Retinal pigment epithelial cell (primary cell): ENCODE measurements around the gene SH3BP1.

Source experiments
- DNase-seq: peaks from one replicate; pipeline ENCODE4 v3.0.0-alpha.2; 2010; ENCODE audit warnings: low read depth
- H3K4me3 ChIP-seq: 2 replicates; pipeline ENCODE4 v1.5.1; 2011; ENCODE audit warnings: mild to moderate bottlenecking, low read length, control low read depth, moderate library complexity
- CTCF ChIP-seq: conservative IDR thresholded peaks from 2 replicates; pipeline ENCODE4 v1.5.1; 2011; ENCODE audit warnings: low read depth, low read length, control low read depth, inconsistent platforms

Gene SH3BP1

GRCh38 chr22:37659897-37660708 is 20.6 kb downstream of the SH3BP1 start:
- TF ChIP-seq CTCF: no peak
- no peak for DNase-seq
- peak overlapping the region; percentile 70 for H3K4me3 ChIP-seq

DNA sequence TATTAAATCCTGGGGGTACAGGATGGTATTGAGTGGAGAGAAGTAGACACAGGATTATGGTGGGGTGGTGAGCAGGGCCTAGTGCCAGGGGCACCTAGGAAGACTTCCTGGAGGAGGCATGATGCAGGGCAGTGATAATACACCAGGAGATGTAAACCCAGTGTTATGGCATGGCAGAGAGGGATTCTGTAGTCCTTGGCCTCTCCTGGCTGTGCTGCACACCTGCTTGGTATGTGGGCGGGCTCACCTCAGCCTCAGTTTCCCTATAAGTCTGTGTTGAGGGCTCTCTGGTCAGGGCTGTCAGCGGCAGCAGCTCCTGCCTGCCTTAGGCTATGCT is 21.2 kb downstream of the SH3BP1 start:
- TF ChIP-seq CTCF: no peak
- DNase-seq: no peak
- H3K4me3 ChIP-seq: no peak overlapping the region

DNA sequence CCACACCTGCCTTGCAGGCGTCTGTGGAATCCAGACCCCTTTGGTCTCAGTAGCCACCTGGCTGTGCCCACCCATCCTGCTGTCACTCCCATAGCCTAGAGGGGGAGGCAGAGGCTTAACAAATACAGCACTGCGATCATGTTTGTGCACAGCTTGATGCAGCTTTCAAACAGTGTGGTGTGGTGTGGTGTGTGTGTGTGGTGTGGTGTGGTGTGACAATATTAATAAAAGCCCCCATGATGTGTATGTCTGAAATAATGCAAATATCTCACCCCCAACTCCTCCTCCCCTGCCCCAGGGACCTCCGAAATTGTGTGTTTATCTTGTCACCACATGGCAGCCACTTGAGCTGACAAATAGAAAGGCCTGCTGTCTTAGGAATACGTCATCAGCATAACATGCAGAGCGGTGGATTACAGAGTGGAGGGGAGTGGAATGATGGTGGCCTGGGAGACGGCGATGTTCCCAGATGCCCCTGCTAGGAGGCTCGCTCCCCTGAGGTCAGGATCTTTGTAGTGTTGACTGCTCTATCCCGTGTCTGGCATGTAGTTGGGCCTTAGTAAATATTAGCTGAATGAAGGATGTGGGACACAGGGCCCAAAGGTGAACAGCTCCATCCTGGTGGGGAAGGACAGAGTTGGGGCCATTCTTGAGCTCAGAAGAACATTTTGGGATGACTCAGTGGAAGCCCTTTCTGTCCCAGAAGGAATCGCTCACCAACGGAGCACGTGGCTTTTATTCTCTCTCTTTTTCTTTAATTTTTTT is 21.9 kb downstream of the SH3BP1 start:
- DNase-seq: peak; percentile 32
- no peak overlapping the region for H3K4me3 ChIP-seq
- TF ChIP-seq CTCF: peak; percentile 59

DNA sequence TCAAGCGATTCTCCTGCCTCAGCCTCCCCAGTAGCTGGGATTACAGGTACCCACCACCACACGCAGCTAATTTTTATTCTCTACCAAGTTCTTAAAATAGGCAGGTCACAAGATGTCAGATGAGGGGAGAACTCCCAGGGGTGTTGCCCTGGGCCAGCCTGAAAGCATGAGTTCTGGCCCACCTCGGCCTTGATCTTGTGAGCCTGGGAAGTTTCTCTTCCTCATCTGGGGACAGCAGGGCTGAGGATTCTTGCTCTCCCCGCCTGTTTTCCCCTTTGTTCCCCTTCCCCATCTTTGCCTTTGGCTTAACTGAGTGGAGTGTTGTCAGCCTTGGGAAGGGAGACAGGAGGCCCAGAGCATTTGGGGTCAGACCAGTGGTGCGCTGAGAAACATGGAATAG is 22.6 kb downstream of the SH3BP1 start:
- no peak overlapping the region for H3K4me3 ChIP-seq
- DNase-seq: no peak
- TF ChIP-seq CTCF: no peak

DNA sequence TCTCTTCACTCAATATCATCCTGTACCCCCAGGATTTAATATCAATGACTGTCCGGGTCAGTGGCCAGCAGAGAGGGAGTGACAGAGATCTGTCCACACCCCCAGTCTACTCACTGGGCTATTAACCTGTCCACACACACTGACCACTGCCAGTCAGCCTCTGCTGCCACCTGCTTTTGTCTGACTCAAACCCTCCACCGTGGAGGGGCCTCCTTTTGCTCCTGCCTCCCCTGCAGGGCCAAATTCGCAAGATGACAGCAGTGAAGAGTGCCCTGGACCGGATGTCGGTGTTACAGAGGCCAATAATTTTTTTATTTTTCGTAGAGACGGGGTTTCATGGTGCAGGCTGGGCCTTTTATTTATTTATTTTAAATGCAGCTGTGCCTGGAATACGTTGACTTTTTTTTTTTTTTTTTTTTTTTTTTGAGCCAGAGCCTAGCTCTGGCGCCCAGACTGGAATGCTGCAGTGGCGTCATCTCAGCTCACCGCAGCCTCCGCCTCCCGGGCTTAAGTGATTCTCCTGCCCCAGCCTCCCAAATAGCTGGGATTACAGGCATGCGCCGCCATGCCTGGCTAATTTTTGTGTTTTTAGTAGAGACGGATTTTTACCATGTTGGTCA is 24.2 kb downstream of the SH3BP1 start:
- no peak overlapping the region for H3K4me3 ChIP-seq
- DNase-seq: no peak
- no peak for TF ChIP-seq CTCF

- no peak for TF ChIP-seq CTCF
- no peak overlapping the region for H3K4me3 ChIP-seq
- DNase-seq: no peak
These were observed 25.0 kb downstream of the SH3BP1 start for GRCh38 chr22:37664249-37665101.
